NT2/D1 (cell line): ENCODE measurements around the gene ZMYND19.

Source experiments
- SUZ12 ChIP-seq: IDR thresholded peaks from 2 replicates; pipeline ENCODE4 v1.6.1; 2011; ENCODE audit not compliant: insufficient read length, insufficient read depth; ENCODE audit errors: extremely low read depth
- YY1 ChIP-seq: IDR thresholded peaks from 2 replicates; pipeline ENCODE4 v1.6.1; 2011; ENCODE audit not compliant: insufficient read length, insufficient read depth

GRCh38 chr9:137583957-137584356 is 6.4 kb downstream of the ZMYND19 start:
- TF ChIP-seq YY1, result no peak
- TF ChIP-seq SUZ12, result no peak
